Colonic mucosa (tissue), 4 donors: Measurements from ENCODE around the gene SNAPC5. TPM values are rescaled to one million over a fixed set of nuclear protein-coding genes. Genes with fewer than 3 reads are reported as not detected.
A peak's percentile ranks its signal among the peaks of the same experiment; 100 is the strongest.

Experiments
- DNase-seq: peaks from one replicate; pipeline ENCODE4 v3.0.0-alpha.2; 2020
- H3K27ac ChIP-seq: fragments of 200-600 bp; one replicate; pipeline ENCODE4 v1.8.0; 2021
- H3K27me3 ChIP-seq: fragments of 200-600 bp; one replicate; pipeline ENCODE4 v1.8.0; 2021
- H3K36me3 ChIP-seq: fragments of 200-600 bp; one replicate; pipeline ENCODE4 v1.8.0; 2021
- H3K4me1 ChIP-seq: fragments of 200-600 bp; one replicate; pipeline ENCODE4 v1.8.0; 2021; ENCODE audit warnings: mild to moderate bottlenecking
- H3K4me3 ChIP-seq: fragments of 200-600 bp; one replicate; pipeline ENCODE4 v1.8.0; 2021
- H3K9ac ChIP-seq, 2 donors: one replicate each; pipeline ENCODE4 v1.7.0; 2013; ENCODE audit warnings: control low read depth in 2 of 2, low read depth in 2 of 2, low read length in 2 of 2
- H3K9me3 ChIP-seq: fragments of 200-600 bp; one replicate; pipeline ENCODE4 v1.8.0; 2021
- CTCF ChIP-seq: fragments of 200-600 bp; IDR thresholded peaks from one replicate; pipeline ENCODE4 v1.8.0; 2022; ENCODE audit warnings: antibody characterized with exemption, mild to moderate bottlenecking
- intact Hi-C: fragments of 100-400 bp; cut with DNase I; formaldehyde crosslinking; loops from one replicate; pipeline ENCODE4 v1.14.1; 2022
- total RNA-seq, 2 donors: library from RNA; stranded (reverse); fragmentation: NEBNext Ultra II Directional in 1 of 2; extraction: Animal tissue kit (Norgen Biotek cat#: 25700) in 1 of 2; gene quantifications; one replicate each; pipeline ENCODE4 v1.2.1, GENCODE V29; 2021
- donor health status: healthy.
- donor health status: DM: no; HTN: no; CAD: no.
- donor health status: DM: no; HTN: no; CAD: no.

SNAPC5 gene
- total RNA-seq: 10 to 100 TPM; 17.2 to 21.3 TPM

- no peaks in the 10 kb centered on the region for H3K27me3 ChIP-seq
- H3K4me1 ChIP-seq: peaks cover 12% of the 10 kb centered on the region
- H3K9me3 ChIP-seq: no peaks in the 10 kb centered on the region
- H3K4me3 ChIP-seq: peak within 1 kb of the TSS; percentile 95
- H3K36me3 ChIP-seq: peaks cover 17% of the 10 kb centered on the region
- TF ChIP-seq CTCF: peak; percentile 98
- intact Hi-C loops: loop anchor here (2.0 to 10.0 kb wide), 2 partner anchors 111 to 193 kb away; partner anchors contain the start of gene MAP2K1
- peak within 1 kb of the TSS; percentile 77 to 99 for H3K9ac ChIP-seq
- H3K27ac ChIP-seq: peak within 1 kb of the TSS; percentile 81
- peak; percentile 97 for DNase-seq
These were observed at the start of gene SNAPC5 for GRCh38 chr15:66497502-66498455. TSS of gene SNAPC5 (minus strand) at chr15:66497762. CDS start at chr15:66497731, 31 bp downstream.

GRCh38 chr15:66545255-66545654 lies 47.7 kb upstream of the SNAPC5 start:
- Histone ChIP-seq H3K27ac (no peak overlapping the region), H3K4me3 (no peak overlapping the region), H3K9ac (no peak overlapping the region), H3K4me1 (no peaks in the 10 kb centered on the region), H3K27me3 (no peaks in the 10 kb centered on the region), H3K9me3 (no peaks in the 10 kb centered on the region), H3K36me3 (no peaks in the 10 kb centered on the region)
- TF ChIP-seq CTCF: no peak
- no peak for DNase-seq
- intact Hi-C loops: no loop called here

- Histone ChIP-seq H3K4me3 (no peak overlapping the region), H3K9ac (no peak overlapping the region), H3K27ac (no peak overlapping the region), H3K9me3 (no peaks in the 10 kb centered on the region), H3K4me1 (no peaks in the 10 kb centered on the region), H3K36me3 (no peaks in the 10 kb centered on the region), H3K27me3 (no peaks in the 10 kb centered on the region)
- intact Hi-C loops: no loop called here
- no peak for DNase-seq
- TF ChIP-seq CTCF: no peak
These were observed 45.3 kb upstream of the SNAPC5 start for GRCh38 chr15:66542896-66543295.

GRCh38 chr15:66535056-66535455 lies 37.5 kb upstream of the SNAPC5 start:
- no peak for DNase-seq
- Histone ChIP-seq H3K4me1 (no peaks in the 10 kb centered on the region), H3K27me3 (no peaks in the 10 kb centered on the region), H3K36me3 (no peaks in the 10 kb centered on the region), H3K9me3 (no peaks in the 10 kb centered on the region), H3K27ac (no peak overlapping the region), H3K4me3 (no peak overlapping the region), H3K9ac (no peak overlapping the region)
- intact Hi-C loops: no loop called here
- TF ChIP-seq CTCF: no peak

GRCh38 chr15:66524838-66525237 lies 27.3 kb upstream of the SNAPC5 start:
- Histone ChIP-seq H3K9me3 (no peaks in the 10 kb centered on the region), H3K36me3 (no peaks in the 10 kb centered on the region), H3K4me1 (no peaks in the 10 kb centered on the region), H3K9ac (no peak overlapping the region), H3K4me3 (no peak overlapping the region), H3K27ac (no peak overlapping the region), H3K27me3 (no peaks in the 10 kb centered on the region)
- DNase-seq: no peak
- intact Hi-C loops: no loop called here
- TF ChIP-seq CTCF: no peak
